ENCODE measurements around the gene EXOC6B.

The EXOC6B gene

DNA sequence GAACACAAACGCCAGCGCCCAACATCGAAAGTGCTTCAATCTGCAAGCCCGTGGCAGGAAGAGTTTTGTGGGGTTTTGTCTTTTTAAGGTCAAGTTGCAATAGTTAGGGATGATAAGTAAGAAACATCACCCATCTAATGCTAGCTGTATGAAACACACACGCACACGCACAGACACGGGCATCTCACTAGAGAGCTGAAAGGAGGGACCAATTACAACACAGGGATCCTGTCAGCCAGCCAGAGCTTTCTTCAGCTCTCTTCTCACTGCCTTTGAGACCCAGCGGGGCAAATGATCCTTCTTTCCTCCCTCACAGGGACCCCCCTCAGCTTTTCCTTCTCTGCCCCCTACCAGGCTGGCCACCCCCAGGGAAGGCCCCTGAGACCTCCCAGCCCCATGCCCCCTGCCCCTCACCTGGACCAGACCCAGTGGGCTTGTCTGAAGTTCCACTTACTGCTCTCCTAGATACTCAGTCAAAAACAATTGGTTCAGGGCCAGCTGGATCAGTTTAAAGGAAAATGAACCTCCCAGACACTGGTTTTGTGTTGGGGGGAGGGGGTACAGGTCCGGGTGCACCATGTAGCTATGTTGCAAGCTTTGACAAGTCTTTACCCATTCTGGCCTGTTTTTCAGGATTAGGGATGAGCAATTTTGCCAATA is 696.0 kb downstream of the EXOC6B start:
- DNase-seq, result peak; percentile 35

DNA sequence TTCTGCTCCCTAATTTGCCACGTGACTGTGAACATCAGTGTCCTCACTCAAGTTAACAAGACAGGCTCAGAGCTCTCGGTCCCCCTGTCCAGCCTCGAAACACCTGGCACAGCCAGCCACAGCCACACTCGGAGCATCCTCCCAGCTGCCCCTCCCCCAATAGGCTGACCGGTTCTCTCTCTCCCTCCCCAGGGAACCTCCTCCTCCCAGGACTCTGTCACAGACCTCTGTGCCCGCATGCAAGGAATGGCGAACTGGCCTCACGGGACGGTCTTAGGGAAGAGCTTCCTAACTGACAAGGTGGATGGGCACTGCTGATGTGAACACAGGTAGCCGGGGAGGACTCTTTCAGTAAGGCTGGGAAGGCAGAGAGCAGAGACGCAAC is 697.0 kb downstream of the EXOC6B start:
- peak; percentile 49 for DNase-seq

DNA sequence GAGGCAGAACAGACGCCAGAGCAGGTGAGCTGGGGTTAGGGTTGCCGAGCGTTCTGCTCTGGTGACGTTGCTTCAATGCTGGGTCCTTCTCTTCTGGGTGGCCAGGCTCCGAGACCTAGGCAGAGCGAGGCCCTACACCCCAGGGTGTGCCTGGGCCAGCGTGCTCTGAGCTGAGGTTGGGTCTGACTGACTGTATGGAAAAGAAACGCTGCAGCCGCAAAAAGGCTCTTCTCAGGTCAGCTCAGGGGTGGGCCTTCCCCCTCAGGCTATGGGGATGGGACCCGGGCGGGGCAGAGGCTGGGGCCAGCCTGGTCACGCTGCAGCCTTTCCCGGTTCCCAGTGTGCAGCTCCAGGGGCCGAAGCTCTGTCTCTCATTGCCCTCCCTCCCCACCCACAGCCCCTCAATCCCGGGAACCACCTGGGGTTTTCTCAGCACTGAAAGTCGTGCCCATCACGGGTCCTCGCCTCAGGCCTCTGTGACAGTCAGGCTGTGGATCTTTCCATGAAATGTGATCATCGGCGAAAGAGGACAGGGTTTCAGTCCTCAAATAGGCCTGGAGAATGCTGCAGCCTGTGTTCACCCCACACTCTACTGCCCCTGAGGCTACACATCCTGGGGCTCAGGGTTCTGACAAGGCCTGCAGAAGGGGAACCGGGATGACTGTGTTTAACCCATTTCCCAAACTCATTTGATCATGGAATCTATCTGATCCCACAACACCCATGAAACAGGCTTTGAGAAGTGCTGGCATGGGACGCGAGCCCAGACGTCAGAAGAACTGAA is 697.6 kb downstream of the EXOC6B start:
- peak; percentile 46 for DNase-seq

DNA sequence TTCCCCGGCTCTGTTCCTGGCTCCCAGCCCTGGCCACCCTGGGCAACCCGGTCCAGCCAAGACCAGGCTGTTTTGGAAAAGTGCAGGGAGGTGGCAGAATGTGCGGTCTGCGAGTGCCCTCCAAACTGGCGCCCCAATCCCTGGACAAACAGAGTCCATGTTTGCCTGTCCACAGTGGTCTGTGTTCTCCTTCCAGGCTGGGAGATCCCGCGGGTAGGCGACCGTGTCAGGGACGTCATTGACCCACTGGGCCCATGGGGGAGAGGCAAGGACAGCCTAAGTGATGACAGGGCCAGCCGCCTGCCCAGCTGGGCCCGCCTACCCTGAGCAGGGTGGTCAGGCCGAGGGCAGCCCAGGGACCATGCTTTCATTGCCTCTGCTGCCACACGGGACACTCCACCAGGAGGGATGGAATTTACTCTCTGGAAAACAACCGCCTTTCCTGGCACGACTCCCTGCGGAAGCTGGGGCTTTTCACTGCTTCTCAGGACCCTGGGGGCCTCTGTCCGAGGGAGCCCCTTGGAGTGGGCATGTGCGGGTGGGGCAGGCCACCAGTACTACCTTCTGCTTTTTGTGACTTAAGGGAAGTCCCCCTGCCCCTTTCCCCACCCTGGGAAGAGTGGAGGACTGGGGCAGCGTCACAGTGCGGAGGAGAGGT is 698.3 kb downstream of the EXOC6B start:
- peak; percentile 51 for DNase-seq

DNA sequence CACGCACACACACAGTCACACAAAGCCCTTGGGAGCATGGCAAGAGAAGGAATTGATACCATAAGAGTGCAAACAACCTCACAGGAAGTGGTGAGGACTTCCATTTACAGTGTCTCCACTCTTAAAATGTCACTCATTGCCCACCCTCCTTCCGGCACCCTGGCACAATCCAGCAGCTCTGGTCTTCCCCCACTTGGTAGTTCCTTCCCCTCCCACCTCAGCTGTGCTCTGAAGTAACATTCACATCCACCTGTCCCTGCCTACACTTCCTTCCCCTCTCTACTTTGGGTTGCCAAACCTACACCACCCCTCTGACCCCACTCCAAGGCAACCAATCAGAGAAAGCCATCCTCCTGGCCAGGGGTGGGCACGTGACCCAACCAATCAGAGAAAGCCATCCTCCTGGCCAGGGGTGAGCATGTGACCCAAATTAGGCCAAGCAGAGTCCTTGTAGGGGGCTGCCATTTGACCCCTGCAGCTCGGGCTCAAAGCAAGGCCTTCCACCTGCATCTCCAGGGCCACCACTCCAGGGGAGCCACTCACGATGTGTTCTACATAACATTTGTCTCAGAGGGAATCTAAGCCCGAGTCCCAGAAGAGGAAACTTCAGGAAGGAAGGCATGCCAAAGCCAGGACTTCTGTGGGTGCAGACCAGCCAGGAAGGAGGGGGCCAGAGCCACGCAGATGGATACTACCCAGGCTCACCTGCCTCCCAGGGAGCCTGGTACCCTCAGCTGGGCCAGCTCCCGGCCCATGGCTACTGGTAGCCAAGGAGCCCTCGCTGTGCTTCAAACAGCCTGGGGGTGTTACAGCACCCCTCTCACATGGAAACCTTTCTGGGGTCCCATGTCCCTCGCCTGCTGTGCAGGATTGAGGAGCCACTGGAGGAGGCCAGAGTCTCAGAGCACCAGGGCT is 699.4 kb downstream of the EXOC6B start:
- DNase-seq, result peak; percentile 34
